K562 treated with DMSO at 1 percent for 48 hours (cell line): ENCODE data around the gene ZNHIT1. TPM values are rescaled to one million over a fixed set of nuclear protein-coding genes. Genes with fewer than 3 reads are reported as not detected.

Experiments used
- total RNA-seq: library from RNA; unstranded; fragments of 300-600 nt; gene quantifications from 2 replicates; pipeline ENCODE4 v1.2.3, GENCODE V29; 2022; ENCODE audit warnings: low replicate concordance; ENCODE audit errors: extremely low read depth

Gene ZNHIT1
- not detected in 2 replicates for total RNA-seq

GRCh38 chr7:101217388-101218235, at the start of gene ZNHIT1, which contains the start of gene PLOD3:
ZNHIT1 (plus strand) TSS chr7:101218165; CDS start chr7:101218196, 31 bp downstream.
PLOD3 (minus strand) TSS chr7:101217581; CDS start chr7:101217274, 307 bp downstream.

GRCh38 chr7:101180130-101180755, 37.7 kb upstream of the ZNHIT1 start, which contains the start of gene NAT16:
NAT16 (minus strand) TSS chr7:101180293; CDS start chr7:101174807, 5,486 bp downstream.

DNA sequence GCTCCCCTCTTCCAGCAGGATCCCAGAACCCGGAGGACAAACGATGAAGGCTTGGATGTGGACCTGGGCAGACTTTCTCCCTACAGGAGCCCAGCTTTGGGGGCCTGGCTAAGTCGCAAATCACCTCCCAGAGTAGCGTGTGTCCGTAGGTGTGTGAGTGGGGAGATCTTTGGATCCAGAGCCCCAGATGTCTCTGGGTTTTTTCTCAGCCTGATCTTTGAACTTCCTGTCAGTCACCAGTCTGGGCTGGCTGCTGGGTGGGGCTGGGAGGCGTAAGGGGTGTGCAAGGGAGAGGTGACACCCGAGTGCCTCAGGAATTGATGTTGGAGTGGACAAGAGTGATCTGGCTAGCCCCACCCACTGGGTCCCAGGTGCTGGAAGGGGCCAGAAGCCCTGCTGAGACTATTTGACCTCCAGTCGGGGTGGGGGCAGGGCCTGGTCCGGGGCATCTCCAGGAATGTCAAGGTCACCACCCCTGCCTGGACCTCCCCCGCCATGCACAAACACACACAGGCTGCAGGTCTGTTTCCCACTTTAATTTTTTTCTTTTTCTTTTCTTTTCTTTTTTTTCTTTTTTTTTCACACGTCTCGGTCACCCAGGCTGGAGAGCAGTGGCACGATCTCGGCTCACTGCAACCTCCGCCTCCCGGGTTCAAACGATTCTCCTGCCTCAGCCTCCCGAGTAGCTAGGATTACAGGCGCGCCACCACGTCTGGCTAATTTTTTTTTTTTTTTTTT, 16.9 kb upstream of the ZNHIT1 start, which contains the start of gene MOGAT3:
MOGAT3 (minus strand) TSS at position 175 of the 738 bp plus-strand sequence. CDS start 182 bp downstream, outside the sequence.

DNA sequence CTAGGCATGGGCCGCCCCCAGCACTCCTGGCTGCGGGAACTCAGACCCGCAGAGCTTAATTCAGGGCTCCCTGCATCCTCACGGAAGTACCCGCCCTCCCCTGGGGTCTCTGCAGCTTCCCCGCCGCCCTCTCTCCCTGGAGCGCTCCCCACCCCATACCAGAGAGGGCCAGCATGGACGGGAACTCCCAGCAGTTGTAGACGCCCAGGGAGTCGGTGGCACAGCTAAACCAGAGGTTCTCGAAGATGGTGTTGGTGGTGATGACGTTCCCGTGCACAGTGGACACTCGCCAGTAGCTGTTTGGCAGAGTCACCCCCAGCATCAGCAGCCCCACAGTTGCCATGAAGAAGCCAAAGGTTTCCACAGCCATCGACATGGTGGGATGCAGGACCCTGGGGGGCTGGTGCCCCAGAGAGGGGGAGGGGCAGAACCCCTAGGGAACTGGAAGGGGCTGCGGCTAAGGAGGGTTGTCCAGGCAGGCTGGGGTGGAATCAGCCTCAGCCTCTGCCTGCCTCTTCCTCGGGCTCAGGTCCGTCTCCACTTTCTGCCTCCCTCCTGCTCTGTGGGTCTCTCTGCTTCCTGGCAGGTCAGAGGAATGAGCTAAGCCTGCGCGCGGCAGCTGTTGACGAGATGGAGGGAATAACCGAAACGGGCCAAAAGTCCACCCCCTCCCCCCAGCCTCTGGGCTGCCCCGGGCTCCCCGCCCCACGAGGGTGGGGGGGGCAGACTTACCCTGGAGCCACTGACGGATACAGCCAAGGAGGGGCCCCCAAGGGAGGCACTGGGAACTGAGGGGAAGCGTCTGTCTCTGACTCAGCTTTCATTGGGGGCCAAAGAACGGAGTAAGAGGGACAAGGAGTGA, 19.5 kb downstream of the ZNHIT1 start, which contains the start of gene CLDN15:
CLDN15 (minus strand) TSS at position 597 of the 862 bp plus-strand sequence; CDS start at position 376, 221 bp downstream.

GRCh38 chr7:101244375-101245146, 26.6 kb downstream of the ZNHIT1 start, which contains the start of gene FIS1:
FIS1 (minus strand) TSS chr7:101245081; CDS start chr7:101245004, 77 bp downstream.

Other genes with a start within 250 kb of the ZNHIT1 start
- not detected in 2 replicates for gene MUC12, start 248.6 kb upstream of the ZNHIT1 start, total RNA-seq
- not detected in 2 replicates for gene MUC17, start 198.1 kb upstream of the ZNHIT1 start, total RNA-seq
- gene TRIM56, start 132.7 kb upstream of the ZNHIT1 start, total RNA-seq = not detected in 2 replicates
- not detected in 2 replicates for gene SERPINE1, start 91.1 kb upstream of the ZNHIT1 start, total RNA-seq
- gene AP1S1, start 63.7 kb upstream of the ZNHIT1 start, total RNA-seq = not detected in 2 replicates
- gene VGF, start 52.6 kb upstream of the ZNHIT1 start, total RNA-seq = not detected in 2 replicates
- not detected in 2 replicates for gene NAT16, start 37.9 kb upstream of the ZNHIT1 start, total RNA-seq
- not detected in 2 replicates for gene MOGAT3, start 17.1 kb upstream of the ZNHIT1 start, total RNA-seq
- gene PLOD3, start 584 bp upstream of the ZNHIT1 start, total RNA-seq = not detected in 2 replicates
- not detected in 2 replicates for gene CLDN15, start 19.6 kb downstream of the ZNHIT1 start, total RNA-seq
- gene FIS1, start 26.9 kb downstream of the ZNHIT1 start, total RNA-seq = not detected in 2 replicates
- gene IFT22, start 103.6 kb downstream of the ZNHIT1 start, total RNA-seq = not detected in 2 replicates
- not detected in 2 replicates for gene COL26A1, start 144.7 kb downstream of the ZNHIT1 start, total RNA-seq